ENCODE results near the gene KRTAP1-4.

DNA sequence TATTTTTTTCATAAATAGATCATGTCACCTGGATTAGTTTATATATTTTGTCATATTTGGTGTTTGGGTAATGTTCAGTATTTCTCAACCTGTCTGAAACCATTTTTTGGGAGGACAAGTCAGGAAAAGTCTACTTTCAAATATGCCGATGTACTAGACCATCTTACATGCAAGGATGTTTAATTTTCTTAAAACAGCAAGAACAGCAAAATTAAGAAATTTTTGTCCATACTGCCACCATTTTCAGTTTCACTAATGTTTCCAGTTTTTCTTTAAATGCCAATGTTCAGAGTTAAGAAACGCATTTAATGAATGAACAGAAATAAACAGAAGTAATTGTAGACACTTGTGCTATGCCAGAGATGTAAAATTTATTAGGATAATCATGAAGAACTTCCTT, 36.9 kb downstream of the KRTAP1-4 start:
- TF ChIP-seq EZH2phosphoT487 (IDR thresholded peaks at IDR 0.05; ENCODE audit: borderline replicate concordance, low read depth, low read length), result no peak
- TF ChIP-seq, protein P1, sequence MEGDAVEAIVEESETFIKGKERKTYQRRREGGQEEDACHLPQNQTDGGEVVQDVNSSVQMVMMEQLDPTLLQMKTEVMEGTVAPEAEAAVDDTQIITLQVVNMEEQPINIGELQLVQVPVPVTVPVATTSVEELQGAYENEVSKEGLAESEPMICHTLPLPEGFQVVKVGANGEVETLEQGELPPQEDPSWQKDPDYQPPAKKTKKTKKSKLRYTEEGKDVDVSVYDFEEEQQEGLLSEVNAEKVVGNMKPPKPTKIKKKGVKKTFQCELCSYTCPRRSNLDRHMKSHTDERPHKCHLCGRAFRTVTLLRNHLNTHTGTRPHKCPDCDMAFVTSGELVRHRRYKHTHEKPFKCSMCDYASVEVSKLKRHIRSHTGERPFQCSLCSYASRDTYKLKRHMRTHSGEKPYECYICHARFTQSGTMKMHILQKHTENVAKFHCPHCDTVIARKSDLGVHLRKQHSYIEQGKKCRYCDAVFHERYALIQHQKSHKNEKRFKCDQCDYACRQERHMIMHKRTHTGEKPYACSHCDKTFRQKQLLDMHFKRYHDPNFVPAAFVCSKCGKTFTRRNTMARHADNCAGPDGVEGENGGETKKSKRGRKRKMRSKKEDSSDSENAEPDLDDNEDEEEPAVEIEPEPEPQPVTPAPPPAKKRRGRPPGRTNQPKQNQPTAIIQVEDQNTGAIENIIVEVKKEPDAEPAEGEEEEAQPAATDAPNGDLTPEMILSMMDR (conservative IDR thresholded peaks at IDR 0.05; ENCODE audit: low read length), result no peak

All from OCI-LY7 (cell line).